HL-60 (cell line): ENCODE results near the gene ITFG2.

Experiments
- DNase-seq, 2 experiments: peaks; one replicate each; pipeline ENCODE4 v3.0.0-alpha.2; 2010 to 2020; ENCODE audit warnings: low read depth in 1 of 2, low spot score in 1 of 2
- H3K27ac ChIP-seq: fragments of 250-450 bp; sonication (Bioruptor Pico); replicated peaks from 2 replicates; pipeline ENCODE4 v1.5.1; 2020; ENCODE audit warnings: mild to moderate bottlenecking, moderate library complexity
- H3K27me3 ChIP-seq: fragments of 250-450 bp; sonication (Bioruptor Pico); 2 replicates; pipeline ENCODE4 v1.5.1; 2021; ENCODE audit warnings: mild to moderate bottlenecking, moderate library complexity; ENCODE audit not compliant: insufficient read depth, poor library complexity, severe bottlenecking
- H3K4me3 ChIP-seq: replicated peaks from 2 replicates; pipeline ENCODE4 v1.5.1; 2011; ENCODE audit warnings: mild to moderate bottlenecking, control low read depth, low read length; ENCODE audit not compliant: insufficient read depth
- CTCF ChIP-seq: IDR thresholded peaks from one replicate; pipeline ENCODE4 v1.5.1; 2011; ENCODE audit warnings: low read length, control low read depth, inconsistent platforms; ENCODE audit not compliant: insufficient read depth
- GABPA ChIP-seq: IDR thresholded peaks from 2 replicates; pipeline ENCODE4 v1.6.1; 2012; ENCODE audit warnings: low read depth
- POLR2AphosphoS5 ChIP-seq: IDR thresholded peaks from 2 replicates; pipeline ENCODE4 v1.6.1; 2012; ENCODE audit warnings: low read depth
- SPI1 ChIP-seq: IDR thresholded peaks from 2 replicates; pipeline ENCODE4 v1.6.1; 2012; ENCODE audit warnings: low read depth, mild to moderate bottlenecking, borderline replicate concordance
- TF ChIP-seq, protein P1 (sequence below): IDR thresholded peaks from 2 replicates; pipeline ENCODE4 v1.6.1; 2012; ENCODE audit warnings: low read depth; ENCODE audit not compliant: insufficient replicate concordance

The ITFG2 gene

DNA sequence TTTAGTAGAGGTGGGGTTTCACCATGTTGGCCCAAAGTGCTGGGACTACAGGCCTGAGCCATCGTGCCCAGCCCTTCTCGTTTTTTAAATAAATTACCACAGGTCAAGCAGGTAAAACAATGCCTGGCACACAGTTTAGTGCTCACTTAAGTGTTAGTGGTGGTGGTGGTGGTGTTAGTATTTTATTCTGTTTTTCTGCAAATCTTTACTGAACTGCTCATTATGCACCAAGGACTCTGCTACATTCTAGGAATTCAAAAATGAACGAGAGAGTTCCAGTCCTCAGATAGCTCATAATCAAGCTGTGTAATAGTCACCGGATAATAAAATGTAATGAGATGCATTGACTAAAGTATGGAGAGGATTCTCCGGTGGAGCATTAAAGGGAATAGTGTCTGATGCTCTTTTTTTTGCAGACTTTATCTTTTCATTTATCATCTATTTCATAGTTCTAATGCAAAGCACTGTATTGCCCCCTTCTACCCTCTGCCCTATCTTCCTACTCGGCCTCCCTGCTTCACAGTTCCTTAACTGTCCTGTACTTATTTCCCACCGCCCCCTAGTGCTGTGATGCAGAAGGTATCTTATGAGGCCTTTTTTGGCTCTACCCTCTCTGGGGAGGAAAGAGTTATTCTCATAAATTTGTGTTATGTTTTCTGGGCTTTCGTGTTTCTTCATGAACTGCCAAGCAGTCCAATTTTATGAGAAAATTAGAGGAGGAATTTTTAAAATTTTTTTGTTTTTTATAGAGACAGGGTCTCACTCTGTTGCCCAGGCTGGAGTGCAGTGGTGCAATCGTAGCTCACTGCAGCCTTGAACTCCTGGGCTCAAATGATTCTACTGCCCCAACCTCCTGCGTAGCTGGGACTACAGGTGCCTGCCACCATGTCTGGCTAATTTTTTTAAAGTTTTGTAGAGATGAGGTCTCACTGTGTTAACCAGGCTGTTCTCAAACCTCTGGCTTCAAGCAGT is 1.0 kb downstream of the ITFG2 start:
- DNase-seq = peak in 1 of 2 experiments; percentile 83
- TF ChIP-seq SPI1 = no peak
- TF ChIP-seq CTCF = peak; percentile 62
- TF ChIP-seq POLR2AphosphoS5 = no peak
- TF ChIP-seq GABPA = no peak
- TF ChIP-seq, protein P1, sequence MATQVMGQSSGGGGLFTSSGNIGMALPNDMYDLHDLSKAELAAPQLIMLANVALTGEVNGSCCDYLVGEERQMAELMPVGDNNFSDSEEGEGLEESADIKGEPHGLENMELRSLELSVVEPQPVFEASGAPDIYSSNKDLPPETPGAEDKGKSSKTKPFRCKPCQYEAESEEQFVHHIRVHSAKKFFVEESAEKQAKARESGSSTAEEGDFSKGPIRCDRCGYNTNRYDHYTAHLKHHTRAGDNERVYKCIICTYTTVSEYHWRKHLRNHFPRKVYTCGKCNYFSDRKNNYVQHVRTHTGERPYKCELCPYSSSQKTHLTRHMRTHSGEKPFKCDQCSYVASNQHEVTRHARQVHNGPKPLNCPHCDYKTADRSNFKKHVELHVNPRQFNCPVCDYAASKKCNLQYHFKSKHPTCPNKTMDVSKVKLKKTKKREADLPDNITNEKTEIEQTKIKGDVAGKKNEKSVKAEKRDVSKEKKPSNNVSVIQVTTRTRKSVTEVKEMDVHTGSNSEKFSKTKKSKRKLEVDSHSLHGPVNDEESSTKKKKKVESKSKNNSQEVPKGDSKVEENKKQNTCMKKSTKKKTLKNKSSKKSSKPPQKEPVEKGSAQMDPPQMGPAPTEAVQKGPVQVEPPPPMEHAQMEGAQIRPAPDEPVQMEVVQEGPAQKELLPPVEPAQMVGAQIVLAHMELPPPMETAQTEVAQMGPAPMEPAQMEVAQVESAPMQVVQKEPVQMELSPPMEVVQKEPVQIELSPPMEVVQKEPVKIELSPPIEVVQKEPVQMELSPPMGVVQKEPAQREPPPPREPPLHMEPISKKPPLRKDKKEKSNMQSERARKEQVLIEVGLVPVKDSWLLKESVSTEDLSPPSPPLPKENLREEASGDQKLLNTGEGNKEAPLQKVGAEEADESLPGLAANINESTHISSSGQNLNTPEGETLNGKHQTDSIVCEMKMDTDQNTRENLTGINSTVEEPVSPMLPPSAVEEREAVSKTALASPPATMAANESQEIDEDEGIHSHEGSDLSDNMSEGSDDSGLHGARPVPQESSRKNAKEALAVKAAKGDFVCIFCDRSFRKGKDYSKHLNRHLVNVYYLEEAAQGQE = no peak
- Histone ChIP-seq H3K27ac (peak overlapping the region; percentile 95), H3K4me3 (peak overlapping the region; percentile 71), H3K27me3 (no peaks in the 10 kb centered on the region)

- Histone ChIP-seq H3K27me3 (no peaks in the 10 kb centered on the region), H3K4me3 (no peak overlapping the region), H3K27ac (no peak overlapping the region)
- no peak for DNase-seq
- TF ChIP-seq SPI1 = no peak
- no peak for TF ChIP-seq GABPA
- TF ChIP-seq, protein P1 = no peak
- TF ChIP-seq CTCF = no peak
- no peak for TF ChIP-seq POLR2AphosphoS5
Observed at GRCh38 chr12:2819810-2820209, 7.3 kb downstream of the ITFG2 start.

DNA sequence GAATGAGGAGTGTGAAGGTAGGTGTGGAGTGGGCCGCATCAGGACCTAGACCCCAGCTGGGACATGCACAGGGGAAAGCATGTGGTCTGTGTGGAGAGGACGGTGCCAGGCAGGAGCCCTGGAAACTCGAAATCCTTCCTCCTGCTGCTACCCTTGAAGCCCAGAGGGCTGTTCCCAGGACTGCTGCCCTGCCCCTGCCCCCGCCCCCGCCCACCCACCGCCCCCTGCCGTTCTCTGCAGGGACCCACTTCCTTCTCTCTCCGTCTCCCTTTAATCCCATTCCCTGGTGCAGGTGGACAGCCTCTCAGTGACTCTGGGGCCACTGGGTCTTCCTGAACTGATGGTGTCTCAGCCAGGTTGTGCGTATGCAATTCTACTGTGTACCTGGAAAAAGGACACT is 8.0 kb downstream of the ITFG2 start:
- TF ChIP-seq POLR2AphosphoS5 (no peak), GABPA (no peak)
- TF ChIP-seq, protein P1 = no peak
- H3K4me3 ChIP-seq = no peak overlapping the region
- H3K27ac ChIP-seq = no peak overlapping the region
- no peak for DNase-seq
- H3K27me3 ChIP-seq = no peaks in the 10 kb centered on the region
